IPS-18c (cell line): ENCODE measurements around the gene GPC6.

Experiments
- H3K4me3 ChIP-seq: 2 replicates; pipeline ENCODE4 v1.7.0; 2013; ENCODE audit warnings: low read depth, mild to moderate bottlenecking, low read length, moderate library complexity; ENCODE audit not compliant: insufficient read depth
- H3K9me3 ChIP-seq: one replicate; pipeline ENCODE4 v1.6.1; 2013; ENCODE audit warnings: mild to moderate bottlenecking, low read length, moderate library complexity; ENCODE audit not compliant: control insufficient read depth, insufficient read depth

Gene GPC6

DNA sequence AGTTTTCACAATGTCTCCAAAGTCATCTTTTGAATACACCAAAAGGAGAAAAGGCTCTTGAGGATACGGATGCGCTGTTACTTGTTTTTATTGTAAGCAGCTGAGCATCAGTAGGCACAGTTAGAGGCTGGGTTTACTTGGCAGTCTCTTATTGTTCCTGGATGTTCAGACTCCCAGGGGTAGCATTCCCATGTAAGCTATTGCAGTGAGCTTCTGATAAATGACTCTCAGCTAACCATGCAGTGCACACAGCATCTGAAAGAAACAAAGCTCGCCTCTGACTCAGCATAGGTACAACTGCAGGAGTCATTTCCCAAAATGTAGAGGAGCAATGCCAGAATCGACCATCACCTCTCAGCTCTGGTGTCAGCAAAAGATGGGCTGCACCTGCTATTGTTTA, 1168.1 kb downstream of the GPC6 start:
- H3K9me3 ChIP-seq: peaks cover 2% of the 10 kb centered on the region
- H3K4me3 ChIP-seq: no peak overlapping the region

DNA sequence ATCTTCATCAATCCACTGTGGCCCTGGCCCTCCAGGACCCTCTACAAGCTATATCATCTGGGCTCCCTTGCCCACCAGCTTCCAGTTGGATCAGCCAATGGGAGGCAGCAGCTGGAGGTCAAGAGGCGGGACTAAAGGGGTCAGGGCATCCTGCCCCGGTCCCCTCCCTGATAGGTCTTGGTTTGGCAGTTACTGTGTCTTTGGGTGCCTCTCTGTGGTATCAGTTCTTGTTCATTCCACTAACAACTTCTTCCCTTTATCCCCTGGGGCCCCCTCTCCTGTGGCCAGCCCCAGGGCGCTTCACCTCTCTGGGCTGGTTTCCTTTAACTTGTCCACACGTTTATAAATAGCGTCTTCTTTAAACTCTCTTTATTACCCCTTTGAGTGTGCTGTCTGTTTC, 1169.3 kb downstream of the GPC6 start:
- no peak overlapping the region for H3K4me3 ChIP-seq

DNA sequence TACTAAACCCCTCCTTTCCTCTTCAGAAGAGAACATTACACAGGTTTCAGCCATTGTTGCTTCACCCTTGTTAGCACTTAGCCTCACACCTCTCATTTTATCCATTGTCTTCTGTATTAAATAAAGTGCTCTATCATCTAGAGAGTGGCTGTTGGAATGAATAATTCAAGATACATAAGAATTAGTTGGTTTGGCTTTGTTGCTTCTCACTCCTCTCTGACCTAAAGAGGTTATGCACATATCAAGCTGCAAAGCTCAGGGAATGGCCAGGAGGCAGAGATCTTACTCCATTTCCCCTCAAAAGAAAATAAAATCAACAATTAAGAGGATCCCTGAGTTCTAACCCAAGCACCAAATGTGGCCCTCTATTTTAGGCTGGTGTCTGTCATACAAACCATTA, 1173.2 kb downstream of the GPC6 start:
- H3K4me3 ChIP-seq: no peak overlapping the region
- H3K9me3 ChIP-seq: peaks cover 2% of the 10 kb centered on the region

More for the DNA sequence above, 1169.3 kb downstream of the GPC6 start:
- peaks cover 2% of the 10 kb centered on the region for H3K9me3 ChIP-seq

DNA sequence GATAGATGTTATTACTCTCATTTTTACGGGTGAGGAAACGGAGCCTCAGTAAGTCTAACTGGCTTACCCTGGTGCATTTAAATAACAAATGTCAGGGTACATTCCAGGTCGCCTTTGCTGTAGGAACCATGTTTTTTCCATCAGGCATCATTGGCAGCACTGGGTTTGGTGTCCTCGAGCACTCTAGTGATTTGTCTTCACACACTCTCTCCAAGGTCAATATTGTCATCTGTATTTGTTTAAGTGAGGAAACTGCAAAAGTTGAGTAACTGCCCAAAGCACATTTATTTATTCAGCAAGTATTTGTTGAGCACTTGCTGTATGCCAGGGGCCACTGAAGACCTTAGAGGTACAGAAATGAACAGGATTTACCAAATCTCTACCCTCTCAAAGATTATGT, 1174.3 kb downstream of the GPC6 start:
- Histone ChIP-seq H3K4me3 (no peak overlapping the region), H3K9me3 (peaks cover 2% of the 10 kb centered on the region)

DNA sequence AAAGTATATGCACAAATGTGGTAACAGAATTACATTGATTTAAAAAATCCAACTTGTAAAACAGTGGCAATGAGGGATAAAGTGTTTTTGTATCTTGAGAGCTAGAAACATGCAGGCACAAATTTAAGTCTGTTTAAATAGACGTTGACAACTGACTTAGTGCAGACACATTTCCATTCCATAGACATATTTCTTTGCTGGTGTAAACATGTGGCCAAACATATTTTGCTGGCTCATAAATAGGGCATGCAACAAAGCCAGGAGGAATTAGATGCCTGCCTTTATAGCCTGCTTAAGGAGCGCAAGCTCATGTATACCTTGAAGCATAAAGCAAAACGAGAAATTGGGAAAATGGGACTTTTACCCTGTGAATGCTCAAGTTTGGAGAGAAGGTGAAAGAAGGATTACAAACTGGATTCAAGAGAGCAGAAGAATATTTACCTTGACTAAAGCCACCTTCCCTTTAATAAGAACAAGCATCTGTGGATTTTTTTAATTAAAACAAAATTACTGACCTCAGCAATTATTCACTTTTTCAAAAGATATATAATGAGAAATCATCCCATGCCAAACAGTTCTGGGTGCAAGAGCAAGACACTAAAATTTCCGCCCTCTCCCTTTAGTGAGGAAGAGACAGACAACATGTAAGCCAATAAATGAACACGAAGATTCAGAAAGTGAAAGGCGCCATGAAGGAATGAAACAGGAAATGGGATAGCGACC, 1181.9 kb downstream of the GPC6 start:
- Histone ChIP-seq H3K4me3 (no peak overlapping the region), H3K9me3 (no peaks in the 10 kb centered on the region)

DNA sequence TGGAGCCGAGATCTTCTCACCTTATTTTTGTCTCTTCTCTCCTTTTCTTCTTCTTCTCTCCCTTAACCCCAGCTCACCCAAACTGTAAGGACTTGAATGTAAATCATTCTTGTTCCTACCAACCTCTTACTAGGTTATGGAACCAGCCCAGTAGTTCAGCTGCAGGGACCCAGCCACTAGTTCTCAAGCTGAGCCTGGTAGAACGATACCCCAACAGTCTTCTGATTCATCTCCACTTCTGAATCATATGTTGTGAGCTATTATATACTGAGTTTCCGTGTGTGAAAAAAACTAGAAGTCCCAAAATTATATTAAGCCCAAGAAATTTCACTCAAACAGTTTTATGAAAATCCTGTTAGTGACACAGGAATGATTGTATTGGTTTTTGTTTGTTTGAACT, 1185.1 kb downstream of the GPC6 start:
- H3K9me3 ChIP-seq: no peaks in the 10 kb centered on the region
- H3K4me3 ChIP-seq: no peak overlapping the region

DNA sequence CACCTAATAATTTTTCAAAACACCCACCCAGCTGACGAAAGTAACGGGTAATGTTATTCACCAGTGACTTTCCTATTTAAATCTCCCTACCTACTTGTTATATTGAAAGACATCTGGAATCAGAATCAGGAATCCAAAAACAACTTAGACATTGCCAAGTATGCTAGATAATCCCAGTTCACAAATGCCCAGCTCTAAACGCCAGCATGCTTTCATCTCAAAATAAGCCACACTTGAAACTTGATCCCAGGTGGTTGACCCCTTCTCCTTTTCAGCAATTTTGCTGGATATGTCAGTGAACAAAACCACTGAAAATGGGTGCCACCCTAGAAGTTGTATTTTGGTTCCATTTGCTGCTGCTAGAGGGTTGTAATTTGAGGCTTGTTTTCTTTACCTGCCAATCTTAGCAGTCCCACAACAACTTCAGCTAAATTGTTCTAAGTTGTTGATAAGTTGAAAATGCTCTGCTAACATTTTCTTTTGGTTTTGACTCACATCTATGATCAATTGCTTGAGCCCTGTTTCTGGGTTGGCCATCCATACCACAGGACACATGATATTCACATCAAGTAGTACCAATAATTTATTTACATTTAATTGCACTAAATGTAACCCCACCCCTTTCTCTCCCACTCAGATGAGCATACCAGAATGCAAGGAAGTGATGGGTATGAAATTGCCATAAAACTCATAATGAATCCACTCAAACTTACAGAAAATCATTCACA, 1186.4 kb downstream of the GPC6 start:
- H3K9me3 ChIP-seq: no peaks in the 10 kb centered on the region
- no peak overlapping the region for H3K4me3 ChIP-seq

DNA sequence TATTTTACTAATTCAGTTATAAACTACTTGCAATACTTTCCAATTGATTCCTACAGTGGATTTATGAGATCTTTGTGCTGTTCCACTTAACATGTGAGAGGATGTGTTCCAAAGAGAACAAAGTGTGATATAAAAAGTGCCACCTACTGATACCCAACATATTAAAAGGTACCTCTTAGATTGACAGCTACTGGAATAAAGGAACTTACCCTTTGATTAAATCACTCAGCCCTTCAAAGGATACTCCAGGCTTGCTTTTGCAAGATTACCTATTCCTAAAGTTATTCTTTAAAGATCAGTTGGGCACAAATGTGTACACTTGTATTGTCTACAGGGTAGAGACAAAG, 1187.0 kb downstream of the GPC6 start:
- Histone ChIP-seq H3K9me3 (no peaks in the 10 kb centered on the region), H3K4me3 (no peak overlapping the region)

DNA sequence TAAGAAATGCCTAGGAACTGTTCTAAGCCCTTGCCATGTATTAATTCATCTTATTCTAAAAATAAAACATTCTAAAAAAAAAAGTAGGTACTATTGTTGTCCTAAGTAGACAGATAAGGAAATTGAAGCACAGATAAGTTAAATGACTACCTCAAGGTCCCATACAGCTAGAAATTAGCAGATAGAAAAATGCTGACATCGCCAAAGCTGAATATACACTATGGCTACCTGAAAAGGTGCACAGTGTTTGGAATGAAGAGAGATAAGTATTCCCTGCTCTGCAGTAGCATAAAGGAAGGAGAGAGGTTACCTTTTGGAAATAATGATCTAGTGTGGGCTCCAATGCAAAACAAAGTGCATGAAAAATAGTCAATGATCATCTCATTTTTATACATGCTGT, 1187.5 kb downstream of the GPC6 start:
- no peaks in the 10 kb centered on the region for H3K9me3 ChIP-seq
- no peak overlapping the region for H3K4me3 ChIP-seq

DNA sequence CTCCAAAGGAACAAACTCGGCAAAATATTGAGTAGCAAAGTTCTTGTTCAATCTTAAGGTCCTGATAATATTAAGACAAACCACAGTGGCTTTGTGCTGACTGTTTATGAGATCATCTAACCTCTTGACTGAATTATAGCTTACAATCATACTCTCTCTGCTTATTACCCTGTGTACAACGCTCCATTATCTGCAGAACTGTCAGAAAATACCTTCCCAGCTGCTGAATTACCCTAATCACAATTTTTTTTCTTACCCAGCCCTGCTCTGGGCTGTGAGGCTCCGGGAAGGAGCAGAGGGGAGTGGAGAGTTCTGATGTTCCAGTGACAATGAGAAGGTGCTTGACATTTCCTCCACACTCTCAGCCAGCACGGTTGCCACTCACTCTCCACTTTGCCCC, 1188.1 kb downstream of the GPC6 start:
- H3K4me3 ChIP-seq: no peak overlapping the region
- no peaks in the 10 kb centered on the region for H3K9me3 ChIP-seq

DNA sequence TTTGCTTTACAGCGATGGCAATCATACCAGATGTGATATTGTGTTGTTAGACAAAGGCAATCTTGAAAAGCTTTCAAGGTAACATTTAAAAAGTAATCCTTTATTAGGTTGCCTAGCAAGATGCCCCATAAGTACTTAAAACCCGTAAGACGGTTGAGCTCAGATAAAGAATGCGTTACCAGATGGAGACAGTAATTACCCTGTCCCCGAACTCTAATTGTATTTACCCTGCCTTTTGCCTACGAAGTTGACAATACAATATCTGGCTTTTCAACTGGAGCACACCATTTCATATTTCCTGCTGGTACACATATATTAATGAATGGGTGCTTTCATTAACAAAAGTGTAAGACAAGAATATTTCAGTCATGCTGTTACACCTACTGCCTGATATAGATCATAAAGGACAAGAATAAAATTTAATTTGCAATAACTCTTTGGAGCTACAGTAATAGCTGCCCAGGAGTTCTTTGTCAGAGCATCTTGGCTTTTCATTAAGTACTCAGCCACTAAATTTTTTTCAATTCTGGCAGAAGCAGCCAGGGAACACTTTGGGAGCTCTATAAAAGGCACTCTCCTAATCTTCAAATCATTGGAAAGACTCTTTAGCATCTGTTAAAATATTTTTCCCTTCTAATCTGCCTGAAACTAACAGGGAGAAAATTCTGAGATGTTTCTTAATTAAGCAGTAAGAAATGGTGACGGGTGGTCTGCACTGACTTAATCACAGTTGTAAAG, 1189.1 kb downstream of the GPC6 start:
- Histone ChIP-seq H3K9me3 (no peaks in the 10 kb centered on the region), H3K4me3 (no peak overlapping the region)

DNA sequence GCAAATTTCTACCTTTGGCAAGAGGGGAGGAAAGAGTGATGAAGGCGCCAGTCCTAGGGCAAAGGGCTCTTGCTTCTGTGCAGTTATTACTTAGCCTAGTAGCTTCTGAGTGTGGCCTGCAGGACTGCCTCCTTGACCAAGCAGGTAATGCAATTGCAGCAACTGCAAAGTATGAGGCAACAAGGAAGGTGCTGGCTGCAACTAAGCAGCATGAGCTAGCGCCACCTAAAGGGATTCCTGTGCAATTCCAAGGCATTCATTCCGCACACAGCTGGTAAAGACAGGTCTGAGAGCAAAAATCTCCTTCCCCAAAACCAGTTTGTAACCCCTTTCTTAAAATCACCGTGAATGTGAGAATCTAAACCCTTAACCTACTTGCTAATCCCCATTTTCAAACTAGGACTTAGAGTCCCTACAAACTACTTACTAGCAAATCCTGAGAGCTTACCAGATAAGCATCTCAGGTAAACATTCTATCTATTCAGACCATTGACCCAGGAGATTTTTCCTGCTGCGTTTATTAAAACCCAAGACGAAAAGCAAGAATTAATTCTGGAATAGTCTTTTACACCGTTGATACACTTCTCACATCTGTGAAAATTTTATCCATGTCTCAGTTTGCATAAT, 1190.0 kb downstream of the GPC6 start:
- Histone ChIP-seq H3K4me3 (no peak overlapping the region), H3K9me3 (no peaks in the 10 kb centered on the region)

DNA sequence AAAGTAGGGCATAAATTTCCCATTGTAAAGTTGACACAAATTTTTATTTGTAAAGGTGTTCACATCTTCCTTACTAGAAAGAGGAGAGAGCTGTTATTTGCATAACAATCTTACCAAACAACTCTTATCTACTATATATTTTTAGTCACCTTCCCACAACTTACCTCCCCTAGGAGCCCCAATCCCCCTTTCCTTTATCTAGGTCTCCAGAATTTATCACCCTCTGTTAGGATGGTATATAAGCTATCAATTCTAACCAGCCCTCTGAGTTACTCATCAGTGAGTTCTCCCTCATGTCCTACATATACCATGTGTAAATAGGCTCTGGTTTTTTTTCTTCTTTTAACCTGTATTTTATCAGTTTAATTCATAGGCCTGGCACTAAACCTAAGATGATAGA, 1190.7 kb downstream of the GPC6 start:
- no peaks in the 10 kb centered on the region for H3K9me3 ChIP-seq
- H3K4me3 ChIP-seq: no peak overlapping the region

DNA sequence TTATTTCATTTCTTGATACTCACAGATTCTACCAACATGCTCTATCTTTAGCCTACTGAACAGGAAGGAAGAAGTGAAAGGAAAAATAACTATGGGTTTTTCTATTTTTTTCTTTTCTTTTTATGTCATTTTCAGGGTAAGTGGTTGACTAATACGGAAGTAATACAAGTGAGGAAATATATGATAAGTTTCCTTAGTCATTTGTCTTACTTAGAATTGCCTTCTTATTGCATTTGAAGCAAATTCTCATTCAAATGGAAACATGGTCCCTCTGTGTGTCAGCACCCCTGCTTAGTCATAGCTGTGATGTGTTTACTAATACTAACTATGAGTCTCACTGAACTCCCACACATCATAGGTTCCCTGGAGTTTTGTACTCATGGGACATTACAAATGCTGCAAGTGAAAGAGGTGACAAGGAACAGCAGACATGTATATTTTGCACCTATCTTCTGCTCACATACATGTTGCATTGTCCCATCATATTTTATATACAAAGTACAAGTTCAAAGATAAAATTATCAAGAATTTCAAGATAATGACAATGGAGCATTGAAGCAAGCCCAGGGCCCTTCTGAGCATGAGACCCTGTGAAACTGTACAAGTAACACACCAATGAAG, 1192.8 kb downstream of the GPC6 start:
- H3K9me3 ChIP-seq: no peaks in the 10 kb centered on the region
- no peak overlapping the region for H3K4me3 ChIP-seq

DNA sequence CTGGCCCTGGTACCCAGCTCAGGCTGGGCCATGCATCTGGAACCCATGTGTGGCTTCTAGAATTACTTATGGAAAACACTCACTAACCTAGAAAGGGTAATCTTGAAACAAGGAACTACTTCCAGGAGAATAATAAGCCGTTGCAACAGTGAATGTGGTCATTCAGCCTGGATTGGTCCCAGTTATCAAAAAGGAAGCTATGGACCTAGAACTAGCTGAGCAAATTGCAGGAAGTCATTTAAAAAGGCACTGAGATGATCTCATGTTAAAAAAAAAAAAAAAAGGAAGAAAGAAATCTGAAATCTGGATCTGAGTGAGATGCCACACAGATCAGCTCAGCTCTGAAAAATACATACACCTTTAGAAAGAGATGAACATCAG, 1193.3 kb downstream of the GPC6 start:
- no peaks in the 10 kb centered on the region for H3K9me3 ChIP-seq
- no peak overlapping the region for H3K4me3 ChIP-seq

DNA sequence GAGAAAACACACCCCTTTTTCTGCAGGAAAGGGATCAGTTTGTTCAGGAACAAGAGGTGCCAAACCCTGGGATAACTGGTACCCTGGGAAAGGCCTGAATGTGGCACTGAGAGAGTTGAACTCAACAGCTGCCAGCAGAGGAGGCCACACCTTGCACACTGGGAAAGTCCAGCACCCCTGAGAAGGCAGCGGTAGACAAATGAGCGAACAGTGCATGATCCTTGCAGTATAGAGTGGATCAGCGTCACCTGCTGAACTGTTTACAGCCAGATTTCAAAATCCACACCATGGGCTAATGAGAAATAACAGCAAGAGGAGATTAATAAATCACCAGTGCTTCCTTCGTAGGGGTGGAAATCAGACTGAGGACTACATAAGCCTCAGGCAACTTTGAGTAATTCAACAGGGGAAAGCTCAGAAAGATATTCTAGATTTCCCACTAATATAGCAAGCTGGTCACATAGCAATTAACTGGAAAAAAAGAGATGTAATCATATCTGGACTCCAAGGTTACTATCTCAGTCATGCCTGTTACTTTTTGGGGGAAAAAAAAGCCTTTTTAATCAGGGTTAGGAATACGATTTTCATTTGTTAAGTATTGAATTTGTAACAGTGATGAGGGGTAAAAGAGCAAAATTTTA, 1200.8 kb downstream of the GPC6 start:
- Histone ChIP-seq H3K4me3 (no peak overlapping the region), H3K9me3 (no peaks in the 10 kb centered on the region)

DNA sequence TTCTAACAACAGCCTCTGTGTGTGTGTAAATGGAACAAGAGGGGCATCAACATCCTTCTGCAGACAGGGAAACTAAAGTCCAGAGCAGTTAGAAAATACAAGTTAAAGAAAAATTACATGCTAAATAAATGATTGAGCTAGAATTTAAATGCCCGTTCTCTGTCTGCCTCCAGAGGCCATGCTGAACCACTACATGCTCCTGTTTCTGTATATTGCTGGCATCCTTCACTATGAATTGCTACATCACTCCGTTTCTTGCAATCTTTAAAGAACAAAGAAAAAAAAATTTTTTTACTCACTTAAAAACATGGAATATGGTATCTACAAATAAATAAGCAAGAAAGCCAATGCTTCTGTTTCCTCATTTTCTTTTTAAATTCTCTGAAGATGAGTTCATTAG, 1205.0 kb downstream of the GPC6 start:
- H3K4me3 ChIP-seq: no peak overlapping the region
- no peaks in the 10 kb centered on the region for H3K9me3 ChIP-seq
